ENCODE results near the gene HS3ST3A1.
"Not testable (repeated sequence)": the region's sequence is repeated elsewhere in the genome, so short reads cannot be mapped to it uniquely, and the experiment has no call there.

HS3ST3A1 gene

DNA sequence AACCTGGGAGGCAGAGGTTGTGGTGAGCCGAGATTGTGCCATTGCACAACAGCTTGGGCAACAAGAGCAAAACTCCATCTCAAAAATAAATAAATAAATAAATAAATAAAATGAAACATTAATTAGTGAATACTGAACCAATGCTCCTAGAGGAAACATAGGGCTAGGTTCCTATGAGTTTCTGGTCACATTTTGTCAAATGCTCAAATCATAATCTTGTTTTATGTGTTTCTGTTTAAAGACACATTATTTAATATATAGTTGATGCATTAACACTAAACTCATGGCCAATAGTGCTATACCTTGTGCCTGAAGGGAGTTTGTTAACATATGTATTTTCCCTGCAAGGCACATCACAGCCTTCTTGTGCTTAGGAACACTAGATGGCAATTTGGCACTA lies 66.8 kb downstream of the HS3ST3A1 start:
- no peak for DNase-seq

DNA sequence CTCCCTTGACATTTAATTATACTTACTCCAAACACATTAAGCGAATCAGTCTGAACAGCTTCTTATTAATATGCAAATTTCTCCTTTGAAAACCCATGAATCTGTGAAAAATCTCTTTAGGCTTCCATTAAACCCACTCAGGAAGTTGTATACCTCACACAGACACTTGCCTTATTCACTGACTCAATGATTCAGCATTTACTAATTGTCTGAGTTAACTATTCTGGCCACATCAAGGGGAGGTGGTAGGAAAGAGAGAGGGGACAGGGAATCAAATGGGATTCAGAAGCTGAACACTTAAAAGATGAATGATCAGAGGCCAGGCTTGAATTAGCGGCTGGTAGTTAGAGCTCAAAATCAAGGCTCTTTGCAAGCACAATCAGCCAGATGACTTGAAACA lies 70.0 kb downstream of the HS3ST3A1 start:
- DNase-seq: no peak

DNA sequence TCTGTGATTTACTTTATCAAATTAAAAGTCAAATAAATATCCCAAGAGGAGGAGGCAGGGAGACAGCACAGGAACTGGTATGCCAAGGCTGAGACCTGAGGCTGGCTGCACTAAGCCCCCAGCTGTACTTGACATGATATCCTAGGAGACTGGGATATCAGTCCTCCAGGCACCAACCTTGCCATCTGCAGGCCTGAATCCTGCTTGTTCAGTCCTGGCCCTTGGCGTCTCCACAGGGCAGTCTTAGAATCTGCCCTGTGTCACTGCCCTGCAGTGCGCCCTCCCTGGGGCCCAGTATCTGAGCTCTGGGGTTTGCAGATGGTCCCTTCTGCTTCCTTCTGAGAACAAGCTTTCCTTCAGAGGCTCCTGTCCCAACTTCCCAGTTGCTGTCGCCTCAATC lies 75.9 kb downstream of the HS3ST3A1 start:
- no peak for DNase-seq

DNA sequence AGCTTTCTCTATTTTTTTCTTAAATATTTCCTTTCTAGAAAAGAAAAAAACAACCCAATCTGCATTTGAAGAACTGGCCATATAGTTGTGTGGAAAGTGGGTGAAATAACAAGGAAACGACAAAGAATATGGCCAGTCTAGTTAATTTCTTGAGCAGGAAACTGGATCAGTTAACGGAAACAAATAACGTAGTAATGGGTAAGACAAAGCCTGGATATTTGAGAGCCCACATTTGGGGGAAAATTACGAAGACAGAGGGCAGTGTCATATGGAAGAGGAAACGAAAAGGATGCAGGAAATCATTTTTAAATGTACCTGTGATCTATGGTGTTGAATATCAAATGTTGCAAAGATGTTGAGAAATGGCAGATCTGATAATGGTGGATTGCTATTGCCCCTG lies 78.6 kb downstream of the HS3ST3A1 start:
- no peak for DNase-seq

DNA sequence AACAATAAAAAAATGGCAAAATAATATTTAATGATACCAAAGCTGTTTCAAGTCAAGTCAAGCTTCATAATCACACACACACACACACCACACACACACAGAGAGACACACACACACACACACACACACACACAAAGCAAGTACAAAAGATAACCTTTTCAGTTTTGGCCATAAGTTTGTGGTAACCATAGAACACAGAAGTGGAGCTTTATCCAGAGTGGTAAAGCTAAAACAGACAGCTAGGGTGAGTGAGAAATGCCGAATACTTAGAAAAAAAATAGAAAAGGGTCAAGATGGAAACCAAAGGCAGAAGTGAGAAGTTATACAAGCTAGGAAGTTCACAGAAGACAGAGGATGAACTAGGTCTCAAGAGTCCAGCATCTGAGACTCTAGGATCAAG lies 79.0 kb downstream of the HS3ST3A1 start:
- DNase-seq: no peak

DNA sequence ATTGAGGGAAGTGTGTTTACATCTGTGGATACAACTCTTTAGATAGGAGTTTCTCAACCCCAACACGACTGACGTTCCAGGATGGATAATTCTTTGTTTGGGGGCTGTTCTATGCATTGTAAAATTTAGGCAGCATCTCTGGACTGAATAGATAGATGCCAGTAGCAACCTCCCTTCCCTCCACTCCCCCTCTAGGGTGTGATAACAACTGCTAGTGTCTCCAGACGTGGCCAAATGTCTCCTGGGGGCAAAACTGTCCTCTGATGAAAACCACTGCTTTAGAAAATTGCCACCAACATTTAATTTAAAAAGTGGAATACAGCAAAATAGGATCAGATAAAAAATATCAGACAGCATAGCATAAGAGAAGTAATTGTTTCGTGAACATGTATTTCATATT lies 79.9 kb downstream of the HS3ST3A1 start:
- DNase-seq: no peak

DNA sequence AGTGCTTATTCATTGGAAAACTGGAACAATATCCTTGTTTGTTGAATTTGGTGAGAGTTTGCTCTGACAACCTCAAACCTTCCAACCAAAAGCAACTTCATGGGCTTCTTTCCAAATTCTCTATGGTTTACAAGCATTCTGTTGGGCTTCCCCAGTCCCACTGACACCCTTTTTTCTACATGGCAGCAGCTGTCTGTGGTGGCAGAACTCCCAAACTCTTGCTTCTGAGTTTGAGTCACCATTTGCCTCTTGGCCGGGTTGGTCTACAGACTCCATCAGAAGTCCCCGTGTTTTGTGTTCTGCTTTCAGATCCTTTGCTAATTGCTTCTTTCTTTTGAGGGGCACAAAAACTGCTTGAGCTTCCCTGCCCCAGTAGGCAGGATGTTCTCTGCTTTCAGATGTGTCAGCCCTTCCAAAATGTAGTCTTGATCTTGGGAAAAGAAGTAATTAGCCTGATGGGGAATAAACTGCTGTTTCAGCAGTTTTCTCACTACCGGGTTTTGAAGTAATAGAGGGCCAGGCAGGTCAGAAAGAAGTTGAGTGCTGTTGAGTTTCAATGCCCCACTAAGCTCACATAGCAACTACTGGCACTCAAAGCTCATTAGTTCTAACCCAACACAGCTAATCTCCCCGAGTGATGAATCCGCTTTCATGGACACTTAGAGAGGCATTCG lies 80.7 kb downstream of the HS3ST3A1 start:
- no peak for DNase-seq

DNA sequence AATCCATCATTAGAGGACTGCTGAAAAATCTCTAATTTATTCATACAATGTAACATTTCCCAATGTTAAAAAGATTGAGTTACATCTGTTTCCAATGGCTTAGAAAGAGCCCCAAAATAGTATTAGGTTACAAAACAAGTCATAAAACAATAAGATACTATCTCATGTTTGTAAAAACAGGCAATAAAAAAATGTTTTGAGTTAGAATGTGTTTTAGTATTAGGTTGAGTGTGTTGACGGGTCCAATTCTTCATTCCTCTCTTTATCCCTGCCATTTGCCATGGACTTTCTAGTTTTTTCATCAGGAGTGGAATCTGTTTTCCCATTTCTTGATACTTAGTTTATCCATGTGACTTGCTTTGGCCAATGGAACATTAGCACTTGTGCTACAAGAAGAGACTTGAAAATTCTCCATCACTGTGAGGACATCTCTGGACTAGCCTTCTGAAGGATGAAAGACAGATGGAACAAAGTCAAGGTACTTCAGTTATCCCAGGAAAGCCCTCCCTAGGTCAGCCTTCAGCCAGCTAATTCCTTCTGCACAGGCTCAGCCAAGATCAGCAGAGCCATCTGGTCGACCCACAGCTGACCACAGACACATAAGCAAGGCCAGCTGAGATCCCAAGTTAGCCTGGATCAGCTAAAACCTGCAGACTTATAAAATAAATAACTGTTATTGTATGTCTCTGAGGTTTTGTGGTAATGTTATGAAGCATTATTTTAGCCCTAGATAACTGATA lies 83.3 kb downstream of the HS3ST3A1 start:
- DNase-seq: no peak

DNA sequence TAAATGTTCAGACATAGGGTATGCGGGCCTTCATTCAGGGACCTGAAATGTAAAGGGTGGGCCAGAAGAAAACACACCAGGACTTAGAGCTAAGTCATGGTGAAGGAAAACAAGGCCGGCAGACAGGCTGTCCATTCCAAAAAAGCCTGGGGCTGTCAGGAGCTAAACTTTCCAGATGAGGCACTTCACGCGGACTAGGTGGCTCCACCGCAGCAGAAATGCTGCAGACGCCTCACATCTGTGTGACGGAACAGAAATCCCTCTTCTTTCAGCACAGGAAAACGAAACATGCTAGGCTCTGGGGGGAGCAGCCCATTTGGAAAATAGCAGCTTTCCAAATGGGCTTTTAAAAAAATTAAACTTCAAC lies 88.7 kb downstream of the HS3ST3A1 start:
- no peak for DNase-seq

DNA sequence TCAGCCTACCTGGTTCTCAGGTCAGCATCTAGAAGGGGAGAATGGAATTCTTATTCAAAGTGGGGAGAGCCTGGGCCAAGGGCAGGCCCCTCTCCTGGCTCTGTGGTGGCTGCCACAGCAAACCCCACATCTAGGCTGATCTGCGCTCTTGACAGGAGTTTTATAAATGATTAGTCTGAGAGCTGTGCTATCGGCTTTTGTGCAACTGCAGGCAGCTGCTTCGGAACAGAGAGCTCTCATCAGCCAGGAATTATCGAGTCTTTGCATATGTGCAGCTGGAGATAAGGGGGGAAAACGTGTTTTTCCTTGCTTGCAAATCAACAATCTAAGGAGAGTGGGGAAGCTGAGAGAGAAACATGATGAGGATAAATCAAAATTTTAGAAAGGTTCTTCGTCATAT lies 91.7 kb downstream of the HS3ST3A1 start:
- DNase-seq: no peak

DNA sequence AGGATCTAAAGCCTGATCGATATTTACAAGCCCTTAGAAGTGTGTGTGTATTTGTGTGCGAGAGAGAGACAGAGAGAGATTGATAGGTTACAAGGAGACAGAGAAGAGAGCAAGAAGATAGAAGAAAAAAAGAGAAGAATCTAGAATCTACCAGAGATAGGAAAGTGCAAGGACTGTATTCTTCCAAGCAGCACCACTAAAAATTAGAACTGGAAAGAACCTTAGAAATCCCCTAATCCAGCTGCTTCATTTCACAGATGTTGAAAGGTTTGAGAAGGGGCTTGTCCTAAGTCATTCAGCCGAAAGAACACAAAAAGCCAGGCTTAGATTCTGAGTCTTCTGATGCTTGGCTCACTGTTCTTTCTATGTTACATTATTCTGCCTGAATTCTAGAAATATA lies 92.2 kb downstream of the HS3ST3A1 start:
- DNase-seq: no peak

DNA sequence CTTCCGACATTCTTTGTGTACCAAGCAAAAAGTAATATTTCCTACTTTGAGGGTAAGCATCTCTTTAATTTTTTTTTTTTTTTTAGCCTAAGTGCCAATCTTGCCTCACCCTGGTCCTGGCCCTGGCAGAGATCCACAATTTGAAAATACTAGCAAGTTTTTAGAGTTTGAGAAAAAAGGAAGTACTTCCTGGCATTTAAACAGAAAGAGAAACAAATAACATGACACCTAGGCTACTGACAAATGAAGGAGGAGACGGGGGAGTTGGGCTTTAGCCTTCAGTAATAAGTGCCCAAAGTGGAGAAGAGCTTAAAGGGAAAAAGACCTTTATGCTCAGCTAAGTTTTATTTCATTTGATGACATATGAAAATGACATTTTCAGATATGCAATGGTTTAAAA lies 92.8 kb downstream of the HS3ST3A1 start:
- no peak for DNase-seq

DNA sequence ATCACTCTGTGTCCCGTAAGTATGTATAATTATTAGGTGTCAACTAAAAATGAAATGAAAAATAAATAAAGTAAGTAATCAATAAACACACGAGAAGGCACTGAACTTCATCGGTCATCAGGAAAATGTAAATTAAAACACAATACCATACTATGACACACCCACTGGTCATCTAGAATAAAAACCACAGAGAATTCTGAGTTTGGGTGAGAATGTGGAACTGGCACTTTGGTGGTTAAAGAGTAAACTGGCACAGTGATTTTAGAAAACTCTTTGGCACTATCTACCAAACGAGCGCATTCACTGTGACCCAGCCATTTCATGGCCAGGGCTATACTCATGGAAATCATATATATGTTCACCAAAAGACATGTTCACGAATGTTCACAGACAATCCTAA lies 98.2 kb downstream of the HS3ST3A1 start:
- no peak for DNase-seq

DNA sequence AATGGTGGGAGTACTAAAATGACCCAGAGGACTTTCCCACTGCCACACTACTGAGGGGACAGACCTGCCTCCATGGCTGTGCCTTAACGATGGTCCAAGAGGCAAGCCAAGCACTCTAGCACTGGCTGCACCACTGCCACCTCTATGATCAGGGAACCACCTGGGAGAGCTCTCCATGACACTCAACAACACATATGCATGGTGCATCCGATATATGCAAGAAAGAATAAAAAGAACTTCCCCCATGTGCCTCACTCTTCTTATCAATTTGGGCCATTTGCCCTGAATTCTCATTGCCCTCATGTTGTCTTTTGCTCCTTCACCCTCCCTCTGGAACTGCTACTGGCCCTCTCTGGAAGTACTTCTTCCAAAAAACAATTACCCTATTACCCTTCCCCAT lies 99.5 kb downstream of the HS3ST3A1 start:
- DNase-seq: no peak

DNA sequence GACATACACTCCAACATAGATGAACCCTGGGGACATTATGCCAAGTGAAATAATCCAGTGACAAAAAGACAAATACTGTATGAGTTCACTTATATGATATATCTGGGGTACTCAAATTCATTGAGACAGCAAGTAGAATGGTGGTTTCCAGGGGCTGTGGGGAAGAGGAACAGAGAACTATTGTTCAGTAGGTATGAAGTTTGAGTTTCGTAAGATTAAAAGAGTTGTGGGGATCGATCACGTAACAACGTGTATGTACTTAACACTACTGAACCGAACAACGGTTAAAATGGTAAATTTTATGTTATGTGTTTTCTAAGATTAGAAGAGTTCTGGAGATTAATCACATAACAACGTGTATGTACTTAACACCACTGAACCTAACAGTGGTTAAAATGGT lies 100.8 kb downstream of the HS3ST3A1 start:
- no peak for DNase-seq

DNA sequence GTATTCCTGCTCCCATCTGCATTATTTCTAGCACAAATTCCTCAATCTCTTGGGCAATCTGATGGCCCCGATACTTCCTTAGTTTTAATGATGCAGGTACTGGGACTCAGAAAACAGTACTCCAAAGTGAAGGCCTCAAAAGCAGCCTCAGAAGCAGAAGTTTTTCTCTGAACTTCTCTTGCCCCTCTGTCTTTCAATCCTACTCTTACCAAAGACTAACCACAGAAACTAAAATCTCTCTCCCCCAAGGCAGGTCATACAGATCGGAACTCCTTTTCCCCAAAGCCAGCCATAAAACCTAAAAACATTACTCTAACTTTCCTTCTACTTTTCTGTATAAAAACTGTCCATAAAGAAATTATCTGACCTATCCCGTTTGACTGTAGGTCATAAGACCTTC lies 103.5 kb downstream of the HS3ST3A1 start:
- no peak for DNase-seq

DNA sequence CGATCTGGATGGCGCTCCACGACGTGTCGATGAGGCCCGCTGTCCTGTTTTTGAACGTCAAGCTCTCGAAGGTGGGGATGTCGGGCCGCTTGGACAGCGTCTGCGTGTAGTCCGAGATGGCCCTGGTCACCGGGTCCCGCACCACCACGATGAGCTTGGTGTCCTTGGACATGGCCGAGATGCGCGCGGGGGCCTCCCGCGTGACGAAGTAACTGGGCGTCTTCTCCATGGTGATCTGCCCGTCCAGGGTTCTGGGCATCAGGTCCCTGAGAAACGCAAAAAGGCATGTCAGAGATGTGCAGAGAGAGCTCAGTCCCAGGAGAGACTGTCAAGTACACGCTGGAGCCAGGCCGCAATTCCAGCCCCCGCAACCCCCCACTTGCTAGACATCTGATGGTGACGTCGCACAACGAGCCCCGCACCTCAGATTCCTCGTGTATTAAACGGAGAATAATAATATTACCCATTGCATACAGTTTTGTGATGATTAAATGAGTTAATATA lies 105.1 kb downstream of the HS3ST3A1 start:
- not testable (repeated sequence) for DNase-seq

DNA sequence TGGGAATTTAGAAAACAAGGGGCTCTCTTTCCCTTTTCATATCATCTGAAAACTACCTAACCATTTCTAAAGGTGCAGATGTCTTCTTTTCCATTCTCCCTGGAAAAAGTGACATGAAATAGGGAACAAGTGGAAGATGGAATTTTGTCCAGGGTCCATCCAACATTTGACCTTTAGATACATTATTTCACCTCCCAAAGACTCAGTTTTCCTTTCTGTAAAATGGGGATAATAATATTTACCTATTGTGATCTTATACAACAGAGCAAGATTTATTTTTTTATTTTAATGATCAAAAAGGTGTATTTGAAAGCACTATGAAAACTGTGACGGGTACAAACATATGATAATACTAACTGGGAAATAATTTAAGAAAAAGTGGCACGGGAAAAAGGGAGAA lies 106.3 kb downstream of the HS3ST3A1 start:
- no peak for DNase-seq

DNA sequence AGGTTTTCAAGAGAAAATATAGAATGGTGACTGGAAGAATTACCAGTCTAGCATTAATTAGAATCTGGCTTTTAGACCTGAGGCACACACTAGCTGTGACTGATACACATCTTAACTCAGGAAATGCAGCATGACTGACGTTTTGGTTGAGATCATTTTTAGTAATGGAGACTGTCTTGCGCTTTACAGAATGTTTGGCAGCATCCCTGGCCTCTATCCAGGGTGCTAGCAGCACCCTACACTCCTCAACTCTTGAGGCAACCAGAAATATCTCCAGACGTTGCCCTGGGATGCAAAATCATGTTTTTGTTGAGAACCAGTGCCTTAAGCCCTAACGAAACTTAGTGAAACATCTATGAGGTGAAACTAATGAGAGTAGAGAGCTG lies 109.0 kb downstream of the HS3ST3A1 start:
- no peak for DNase-seq

DNA sequence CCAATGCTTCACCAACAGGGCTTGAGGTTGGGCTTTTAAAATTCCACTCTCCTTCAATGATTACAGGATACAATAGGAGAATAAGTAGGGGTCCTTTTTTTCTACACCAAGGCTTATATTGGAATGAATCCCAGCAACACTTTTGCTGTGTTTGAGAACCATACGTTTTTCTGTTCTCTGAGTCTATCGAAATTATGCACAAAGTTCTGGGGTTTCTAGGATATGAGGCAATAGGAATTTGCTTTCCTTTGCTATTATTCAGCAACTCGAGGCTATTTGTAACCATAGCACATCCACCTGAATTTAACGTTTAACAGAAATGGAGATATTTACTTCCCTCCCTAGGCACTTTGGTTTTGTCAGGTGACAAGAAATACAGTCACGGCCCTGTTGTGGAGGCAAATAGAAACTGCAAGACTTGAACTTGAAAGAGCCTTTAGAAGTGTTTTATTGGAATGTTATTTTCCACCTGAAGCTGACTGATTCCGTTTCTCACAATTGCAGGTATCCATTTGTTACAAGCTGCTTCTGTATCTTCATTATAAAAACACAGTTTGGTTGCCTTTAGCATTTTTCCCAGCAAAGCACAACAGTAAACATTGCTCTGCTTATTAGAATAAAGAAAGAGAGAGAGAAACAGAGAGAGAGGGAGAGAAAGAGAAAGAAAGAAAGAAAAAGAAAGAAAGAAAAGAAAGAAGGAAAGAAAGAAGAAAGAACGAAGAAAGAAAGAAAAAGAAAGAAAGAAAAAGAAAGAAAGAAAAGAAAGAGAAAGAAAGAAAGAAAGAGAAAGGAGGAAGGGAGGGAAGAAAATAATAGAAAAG lies 109.6 kb downstream of the HS3ST3A1 start:
- DNase-seq: no peak

DNA sequence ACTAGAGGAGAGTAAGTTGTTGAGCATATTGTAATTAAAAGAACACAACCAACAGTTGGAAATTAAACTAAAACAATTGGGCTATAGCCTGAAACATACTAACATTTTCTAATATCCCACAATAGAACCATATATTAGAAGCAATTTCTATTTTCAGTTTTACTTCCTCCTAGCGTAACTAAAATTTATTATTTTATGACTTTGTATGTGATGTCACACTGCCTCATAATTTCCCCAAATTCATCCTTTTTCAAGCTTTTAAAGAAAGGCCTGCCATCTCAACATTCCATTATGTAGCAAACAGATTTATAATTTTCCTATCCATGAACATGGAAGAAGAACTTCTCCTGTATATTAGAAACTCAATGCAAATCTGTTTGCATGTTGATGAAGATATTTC lies 110.2 kb downstream of the HS3ST3A1 start:
- DNase-seq: no peak

DNA sequence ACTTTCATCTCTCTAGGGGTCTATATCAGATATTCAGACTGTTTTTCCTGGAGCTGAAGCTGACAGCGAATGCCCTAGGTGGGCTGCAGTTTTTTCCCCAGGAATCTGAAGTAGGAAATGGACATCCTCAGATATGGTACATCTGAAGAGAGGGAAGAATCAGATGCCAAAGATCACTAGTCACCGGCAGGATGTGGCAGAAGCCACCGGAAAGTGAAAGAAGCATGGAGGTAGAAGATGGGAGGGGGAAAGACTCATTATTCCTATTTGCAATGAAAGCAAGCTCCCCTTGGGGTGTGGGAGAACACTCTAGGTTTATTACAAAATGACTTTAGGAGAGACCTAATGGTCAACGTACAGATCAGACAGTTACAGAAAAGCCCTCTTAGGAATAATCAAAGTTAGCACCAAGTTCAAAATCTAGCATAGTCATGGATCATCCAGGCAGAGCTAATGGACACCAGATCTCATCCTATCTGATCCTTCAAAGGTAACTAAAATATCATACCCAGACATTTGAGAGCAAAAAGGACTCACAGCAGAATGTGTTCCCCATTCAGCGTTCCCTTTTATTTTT lies 110.7 kb downstream of the HS3ST3A1 start:
- DNase-seq: no peak

DNA sequence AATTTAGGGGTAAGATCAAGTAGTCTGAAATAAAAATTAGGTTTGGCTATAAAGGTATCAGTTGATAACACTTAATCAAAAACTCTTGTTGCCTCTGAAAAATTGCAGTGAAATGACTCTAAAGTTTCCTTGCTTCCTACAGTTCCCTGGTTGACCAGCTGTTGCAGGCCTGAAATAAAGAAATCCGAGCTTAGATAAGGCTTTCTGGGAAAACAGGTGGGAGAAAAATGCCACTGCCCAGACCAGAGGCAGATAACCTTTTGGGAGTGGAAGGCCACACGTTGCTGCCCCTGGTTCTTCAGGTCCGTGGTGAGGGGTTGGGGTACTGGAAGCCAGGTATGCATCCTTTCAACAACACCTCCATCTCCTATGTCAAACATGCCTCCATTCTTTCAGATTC lies 111.3 kb downstream of the HS3ST3A1 start:
- no peak for DNase-seq

DNA sequence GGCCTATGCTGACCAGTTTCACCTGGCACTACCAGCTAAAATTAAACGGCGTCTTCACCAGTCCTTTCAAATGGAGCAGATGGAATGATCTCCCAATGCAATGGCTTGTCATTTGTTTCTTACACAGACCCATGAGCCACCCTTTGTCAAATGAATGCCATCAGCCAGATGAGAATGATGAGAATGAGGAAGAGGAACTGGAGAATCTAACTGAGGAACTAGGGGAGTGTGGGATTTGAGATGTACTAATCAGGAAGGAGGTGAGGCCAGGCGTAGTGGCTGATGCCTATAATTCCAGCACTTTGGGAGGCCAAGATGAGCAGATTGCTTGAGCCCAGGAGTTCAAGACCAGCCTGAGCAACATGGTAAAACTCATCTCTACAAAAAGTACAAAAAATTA lies 116.4 kb downstream of the HS3ST3A1 start:
- no peak for DNase-seq

Data from NCI-H2081 treated with DMSO at 0.1 percent for 48 hours (cell line).